Stimulated activated CD8-positive, alpha-beta memory T cell treated with anti-CD3 and anti-CD28 coated beads, Interleukin-7, amount 100 ng/mL, for 48 hours (primary cell): Measurements from ENCODE around the gene TBC1D30.

Experiments used
- DNase-seq, 2 donors: peaks; one replicate each; pipeline ENCODE4 v3.0.0-alpha.2; 2020; ENCODE audit warnings: low read depth in 1 of 2; ENCODE audit errors: extremely low read depth in 1 of 2

The TBC1D30 gene

GRCh38 chr12:64802180-64802775 lies 22.2 kb upstream of the TBC1D30 start:
- DNase-seq = peak in 1 of 2 donors; percentile 21

GRCh38 chr12:64806173-64806572 lies 18.3 kb upstream of the TBC1D30 start:
- DNase-seq = no peak

- no peak for DNase-seq
These were observed 17.6 kb upstream of the TBC1D30 start for GRCh38 chr12:64806593-64807460.

- no peak for DNase-seq
These were observed 16.3 kb upstream of the TBC1D30 start for GRCh38 chr12:64808110-64808509.

- no peak for DNase-seq
These were observed 13.6 kb upstream of the TBC1D30 start for GRCh38 chr12:64810831-64811230.

GRCh38 chr12:64813723-64814122 lies 10.7 kb upstream of the TBC1D30 start:
- no peak for DNase-seq

- DNase-seq = no peak
These were observed 10.0 kb upstream of the TBC1D30 start for GRCh38 chr12:64814432-64814831.

- DNase-seq = no peak
These were observed 4.5 kb upstream of the TBC1D30 start for GRCh38 chr12:64819816-64820402.

- DNase-seq = no peak
These were observed 3.9 kb upstream of the TBC1D30 start for GRCh38 chr12:64820593-64820992.

GRCh38 chr12:64821116-64821630 lies 3.3 kb upstream of the TBC1D30 start:
- DNase-seq = no peak

- no peak for DNase-seq
These were observed 332 bp upstream of the TBC1D30 start for GRCh38 chr12:64824130-64824499.

GRCh38 chr12:64825143-64826021 lies 935 bp downstream of the TBC1D30 start:
- no peak for DNase-seq

GRCh38 chr12:64826234-64826633 lies 1.8 kb downstream of the TBC1D30 start:
- DNase-seq = peak; percentile 9 to 47

- no peak for DNase-seq
These were observed 4.3 kb downstream of the TBC1D30 start for GRCh38 chr12:64828713-64829112.

GRCh38 chr12:64833928-64834327 lies 9.5 kb downstream of the TBC1D30 start:
- no peak for DNase-seq

GRCh38 chr12:64835901-64836300 lies 11.5 kb downstream of the TBC1D30 start:
- no peak for DNase-seq

GRCh38 chr12:64836856-64837255 lies 12.4 kb downstream of the TBC1D30 start:
- DNase-seq = no peak

- DNase-seq = no peak
These were observed 13.0 kb downstream of the TBC1D30 start for GRCh38 chr12:64837427-64837826.

GRCh38 chr12:64840119-64840518 lies 15.7 kb downstream of the TBC1D30 start:
- DNase-seq = no peak

GRCh38 chr12:64840949-64841717 lies 16.7 kb downstream of the TBC1D30 start:
- DNase-seq = no peak
